Loucy (cell line): ENCODE data around the gene DOLPP1.

ENCODE experiments used
- CTCF ChIP-seq: fragments of 200-600 bp; sonication (generic); conservative IDR thresholded peaks from 2 replicates; pipeline ENCODE4 v1.5.1; 2014; ENCODE audit warnings: mild to moderate bottlenecking, antibody characterized with exemption, low read length
- EZH2phosphoT487 ChIP-seq: fragments of 200-600 bp; IDR thresholded peaks from 2 replicates; pipeline ENCODE4 v1.6.1; 2018; ENCODE audit warnings: antibody characterized with exemption, mild to moderate bottlenecking, moderate library complexity, borderline replicate concordance

GRCh38 chr9:129073404-129073803 is 7.5 kb upstream of the DOLPP1 start:
- TF ChIP-seq CTCF (no peak), EZH2phosphoT487 (no peak)
